ENCODE results near the gene PRIMA1. TPM values are rescaled to one million over a fixed set of nuclear protein-coding genes. Genes with fewer than 3 reads are reported as not detected.

PRIMA1 gene
- total RNA-seq, 1 donor from 2014 or later, result 1.9 TPM

DNA sequence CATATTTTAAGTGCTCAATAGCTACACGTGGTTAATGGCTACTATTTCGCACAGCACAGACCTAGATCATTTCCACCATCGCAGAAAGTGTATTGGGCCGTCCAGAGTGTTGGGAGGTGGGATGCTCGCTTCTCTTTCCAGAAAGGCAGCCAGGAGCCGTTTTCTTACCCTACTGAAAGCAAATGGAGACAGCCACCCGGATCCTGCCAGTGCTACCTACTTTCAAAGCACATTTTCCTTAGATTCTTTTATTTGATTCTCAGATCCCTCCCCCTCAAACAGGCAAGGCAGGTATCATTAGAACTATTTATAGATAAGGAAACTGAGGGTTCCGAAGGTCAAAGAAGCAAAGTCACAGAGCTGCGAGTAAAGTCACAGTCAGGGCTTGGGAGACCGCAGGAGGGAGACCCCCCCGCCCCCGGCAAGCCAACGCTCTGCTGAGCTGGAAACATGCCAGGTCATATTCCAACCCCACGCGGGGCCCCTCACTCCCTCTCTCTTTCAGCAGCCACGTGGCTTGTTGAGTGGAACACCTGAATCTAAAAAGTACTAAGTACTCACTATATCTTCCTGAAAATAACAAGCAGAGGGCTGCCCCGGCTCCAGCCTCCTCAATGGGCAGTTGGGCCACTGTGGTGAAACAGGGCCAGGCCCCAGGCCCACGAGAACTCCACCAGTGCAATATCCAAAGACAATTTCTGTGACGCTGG lies 36.2 kb downstream of the PRIMA1 start:
- ATAC-seq, result no peak
- no peaks in the 10 kb centered on the region for H3K36me3 ChIP-seq
- H3K27ac ChIP-seq, result no peak overlapping the region
- intact Hi-C loops (cut with DNase I), result no loop called here
- DNase-seq, result no peak
- no peaks in the 10 kb centered on the region for H3K27me3 ChIP-seq
- H3K9me3 ChIP-seq, result no peaks in the 10 kb centered on the region
- no peaks in the 10 kb centered on the region for H3K4me1 ChIP-seq
- TF ChIP-seq CTCF (IDR thresholded peaks at IDR 0.05), result no peak
- no peak overlapping the region for H3K4me3 ChIP-seq

DNA sequence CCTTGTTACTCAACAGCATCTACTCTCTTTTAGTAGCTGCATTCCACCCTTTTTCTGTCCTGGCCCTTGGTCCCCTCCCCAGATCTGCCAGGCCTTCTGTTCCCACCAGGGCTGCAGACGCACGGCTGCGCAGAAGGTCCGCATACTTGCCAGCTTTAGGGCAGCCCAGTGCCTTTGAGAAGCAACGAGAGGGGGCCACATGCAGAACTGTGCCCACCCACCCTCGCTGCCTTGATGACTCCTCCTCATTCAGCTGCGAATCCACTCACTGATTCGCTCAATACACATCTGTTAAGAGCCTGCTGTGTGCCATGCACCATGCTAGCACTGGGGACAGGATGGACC lies 39.2 kb downstream of the PRIMA1 start:
- Histone ChIP-seq H3K4me3 (no peak overlapping the region), H3K27ac (no peak overlapping the region), H3K9me3 (no peaks in the 10 kb centered on the region), H3K36me3 (no peaks in the 10 kb centered on the region), H3K27me3 (peaks cover 9% of the 10 kb centered on the region), H3K4me1 (no peaks in the 10 kb centered on the region)
- intact Hi-C loops (cut with DNase I), result no loop called here
- no peak for DNase-seq
- no peak for TF ChIP-seq CTCF (IDR thresholded peaks at IDR 0.05)
- no peak for ATAC-seq

GRCh38 chr14:93748208-93749075 lies 39.8 kb downstream of the PRIMA1 start:
- ATAC-seq, result no peak
- H3K9me3 ChIP-seq, result no peaks in the 10 kb centered on the region
- H3K36me3 ChIP-seq, result no peaks in the 10 kb centered on the region
- H3K27me3 ChIP-seq, result peaks cover 9% of the 10 kb centered on the region
- DNase-seq, result no peak
- intact Hi-C loops (cut with DNase I), result no loop called here
- H3K27ac ChIP-seq, result no peak overlapping the region
- H3K4me3 ChIP-seq, result no peak overlapping the region
- TF ChIP-seq CTCF (IDR thresholded peaks at IDR 0.05), result no peak
- H3K4me1 ChIP-seq, result no peaks in the 10 kb centered on the region

- ATAC-seq, result no peak
- Histone ChIP-seq H3K4me1 (no peaks in the 10 kb centered on the region), H3K27ac (no peak overlapping the region)
Observed at GRCh38 chr14:93747560-93747959, 40.7 kb downstream of the PRIMA1 start.

GRCh38 chr14:93747102-93747501 lies 41.2 kb downstream of the PRIMA1 start:
- DNase-seq (no peak), ATAC-seq (no peak)
- no peak overlapping the region for H3K27ac ChIP-seq
- intact Hi-C loops (cut with DNase I), result no loop called here
- H3K4me3 ChIP-seq, result no peak overlapping the region
- H3K4me1 ChIP-seq, result no peaks in the 10 kb centered on the region
- no peaks in the 10 kb centered on the region for H3K36me3 ChIP-seq
- no peak for TF ChIP-seq CTCF (IDR thresholded peaks at IDR 0.05)
- H3K9me3 ChIP-seq, result no peaks in the 10 kb centered on the region
- H3K27me3 ChIP-seq, result peaks cover 9% of the 10 kb centered on the region

More at GRCh38 chr14:93747560-93747959, 40.7 kb downstream of the PRIMA1 start:
- Histone ChIP-seq H3K36me3 (no peaks in the 10 kb centered on the region), H3K27me3 (peaks cover 9% of the 10 kb centered on the region), H3K9me3 (no peaks in the 10 kb centered on the region), H3K4me3 (no peak overlapping the region)
- intact Hi-C loops (cut with DNase I), result no loop called here
- no peak for TF ChIP-seq CTCF (IDR thresholded peaks at IDR 0.05)
- DNase-seq, result no peak
